GM12892 (cell line): ENCODE measurements around the gene NUDT1.

ENCODE experiments used
- POLR2A ChIP-seq: IDR thresholded peaks from 2 replicates; pipeline ENCODE4 v1.6.1; 2011; ENCODE audit warnings: low read depth, low read length, control low read depth
- POLR2AphosphoS5 ChIP-seq: IDR thresholded peaks from 2 replicates; pipeline ENCODE4 v1.6.1; 2011; ENCODE audit warnings: low read depth, low read length, control low read depth
- TAF1 ChIP-seq: IDR thresholded peaks from 2 replicates; pipeline ENCODE4 v1.6.1; 2011; ENCODE audit warnings: low read depth, mild to moderate bottlenecking, control low read depth, low read length, borderline replicate concordance

- TF ChIP-seq POLR2AphosphoS5 = no peak
- TF ChIP-seq TAF1 = no peak
- no peak for TF ChIP-seq POLR2A
These were observed 21.5 kb upstream of the NUDT1 start for GRCh38 chr7:2220506-2220905.
